OCI-LY7 (cell line): ENCODE measurements around the gene DENND1B.

ENCODE experiments used
- CTCF ChIP-seq: fragments of 200-600 bp; sonication (generic); conservative IDR thresholded peaks from 2 replicates; pipeline ENCODE4 v1.5.1; 2014; ENCODE audit warnings: mild to moderate bottlenecking, antibody characterized with exemption, low read length, moderate library complexity, mixed read lengths
- EZH2phosphoT487 ChIP-seq: fragments of 200-600 bp; sonication (generic); IDR thresholded peaks from 2 replicates; pipeline ENCODE4 v1.6.1; 2018; ENCODE audit warnings: low read depth, borderline replicate concordance, mild to moderate bottlenecking, mixed run types, antibody characterized with exemption, low read length, moderate library complexity, mixed read lengths

- TF ChIP-seq EZH2phosphoT487 (no peak), CTCF (no peak)
Measured at GRCh38 chr1:197465528-197466327, 309.6 kb downstream of the DENND1B start.
